Choroid plexus epithelial cell (primary cell): Measurements from ENCODE around the gene PTPRG.

Source experiments
- DNase-seq: peaks from one replicate; pipeline ENCODE4 v3.0.0-alpha.2; 2010; ENCODE audit warnings: low read depth
- H3K4me3 ChIP-seq: 2 replicates; pipeline ENCODE4 v1.5.1; 2011; ENCODE audit warnings: low read depth, mild to moderate bottlenecking, control low read depth, low read length, moderate library complexity
- CTCF ChIP-seq: conservative IDR thresholded peaks from 2 replicates; pipeline ENCODE4 v1.5.1; 2011; ENCODE audit warnings: low read depth, mild to moderate bottlenecking, control low read depth, inconsistent platforms, low read length, moderate library complexity

The PTPRG gene

GRCh38 chr3:62248734-62249483 is 687.5 kb downstream of the PTPRG start:
- DNase-seq: no peak
- no peak for TF ChIP-seq CTCF
- H3K4me3 ChIP-seq: no peak overlapping the region

- H3K4me3 ChIP-seq: no peak overlapping the region
- no peak for DNase-seq
- no peak for TF ChIP-seq CTCF
Measured at GRCh38 chr3:62249484-62249776, 688.1 kb downstream of the PTPRG start.

GRCh38 chr3:62249855-62250543 is 688.6 kb downstream of the PTPRG start:
- no peak for TF ChIP-seq CTCF
- H3K4me3 ChIP-seq: no peak overlapping the region
- no peak for DNase-seq

GRCh38 chr3:62252438-62253157 is 691.2 kb downstream of the PTPRG start:
- H3K4me3 ChIP-seq: no peak overlapping the region
- no peak for DNase-seq
- no peak for TF ChIP-seq CTCF

- TF ChIP-seq CTCF: no peak
- DNase-seq: no peak
- H3K4me3 ChIP-seq: no peak overlapping the region
Measured at GRCh38 chr3:62253971-62254370, 692.6 kb downstream of the PTPRG start.

GRCh38 chr3:62255758-62256157 is 694.4 kb downstream of the PTPRG start:
- no peak overlapping the region for H3K4me3 ChIP-seq
- no peak for TF ChIP-seq CTCF
- DNase-seq: no peak
